SHP77 treated with DMSO at 0.1 percent for 48 hours (cell line): Measurements from ENCODE around the gene ELFN1.

Experiments used
- DNase-seq: peaks from one replicate; lab custom pipeline; 2025; lab: John Stamatoyannopoulos, UW

Gene ELFN1

GRCh38 chr7:1675673-1676549 lies 5.8 kb downstream of the ELFN1 start:
- no peak for DNase-seq

DNA sequence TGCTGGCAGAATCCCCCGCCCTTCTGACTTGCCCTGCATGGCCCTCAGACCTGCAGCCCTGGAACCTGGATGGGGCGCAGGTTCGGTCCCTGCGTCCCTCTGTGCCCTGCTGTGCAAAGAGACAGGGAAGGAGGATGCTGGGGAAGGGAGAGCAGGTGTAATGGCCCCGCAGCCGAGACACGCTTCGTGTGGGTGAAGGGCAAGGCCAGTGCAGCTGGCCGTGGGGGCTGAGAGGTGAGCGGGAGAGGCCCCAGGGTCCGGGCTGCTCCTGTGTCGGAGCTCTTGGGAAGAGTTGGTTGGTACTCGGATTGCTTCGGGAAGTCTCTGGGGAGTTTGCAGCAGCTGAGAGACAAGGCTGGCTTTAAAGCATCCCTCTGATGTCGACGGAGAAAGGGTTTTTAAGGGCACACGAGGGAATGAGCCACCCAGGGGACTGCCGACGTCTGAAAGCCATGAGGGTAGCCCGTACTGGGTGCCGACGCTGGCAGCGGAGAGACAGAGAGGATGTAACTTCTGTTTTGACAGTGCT lies 6.5 kb downstream of the ELFN1 start:
- no peak for DNase-seq

- DNase-seq = no peak
These were observed 7.4 kb downstream of the ELFN1 start for GRCh38 chr7:1677206-1678080.

DNA sequence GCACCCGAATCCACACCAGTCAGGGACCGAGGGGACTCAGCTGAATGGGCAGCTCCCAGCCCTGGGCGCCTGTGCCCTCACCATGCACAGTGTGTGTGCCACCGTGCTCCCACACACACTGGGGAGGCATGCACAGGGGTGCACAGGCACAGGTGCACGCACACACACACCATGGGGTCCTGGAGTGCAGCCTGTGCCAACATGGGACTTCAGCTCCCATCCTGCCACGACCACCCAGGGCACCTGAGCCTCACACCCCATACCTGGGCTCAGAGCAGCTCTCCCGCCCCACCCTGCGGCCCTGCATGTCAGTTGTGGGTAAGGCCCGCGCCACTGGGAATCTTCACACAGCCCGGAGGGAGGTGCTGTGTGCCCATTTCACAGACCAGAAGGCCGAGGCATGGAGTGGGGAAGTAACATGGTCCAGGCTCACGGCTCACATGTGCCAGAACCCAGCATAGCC lies 8.0 kb downstream of the ELFN1 start:
- DNase-seq = no peak

DNA sequence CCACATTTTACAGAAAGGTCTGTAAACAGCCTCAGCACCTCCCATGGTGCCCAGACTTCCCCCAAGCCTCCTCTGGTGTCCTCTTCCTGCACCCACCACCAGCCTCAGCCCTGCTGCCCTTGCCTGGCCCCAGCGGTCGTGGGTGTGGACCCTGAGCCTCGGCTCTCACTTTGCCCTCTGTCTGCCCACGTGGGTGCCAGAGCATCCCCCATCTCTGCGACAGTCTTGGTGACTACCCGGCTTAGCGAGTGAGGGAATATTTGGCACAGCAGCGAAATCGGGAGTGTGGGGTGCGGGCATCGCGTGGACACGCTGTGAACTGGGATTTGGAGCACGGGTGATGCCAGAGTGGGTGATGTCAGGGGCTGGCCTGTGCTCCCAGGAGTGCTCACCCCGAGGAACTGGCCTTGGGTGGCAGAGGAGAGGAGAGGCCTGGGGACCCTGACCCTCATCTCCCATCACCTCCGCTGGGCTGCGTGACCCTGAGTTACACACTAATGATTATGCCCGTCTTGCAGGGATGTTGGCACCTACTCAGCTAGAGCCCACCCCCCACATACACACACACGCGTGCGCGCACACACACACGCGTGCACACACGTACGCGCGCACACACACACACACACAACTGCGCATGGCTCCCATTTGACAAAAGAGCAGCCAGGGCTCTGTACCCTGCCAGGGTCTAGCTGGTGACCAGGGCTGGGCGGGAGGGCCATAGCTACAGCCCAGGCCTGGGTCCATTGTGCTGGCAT lies 8.7 kb downstream of the ELFN1 start:
- DNase-seq = no peak

GRCh38 chr7:1679326-1679965 lies 9.4 kb downstream of the ELFN1 start:
- DNase-seq = no peak

GRCh38 chr7:1679966-1680730 lies 10.1 kb downstream of the ELFN1 start:
- DNase-seq = no peak

- no peak for DNase-seq
These were observed 11.5 kb downstream of the ELFN1 start for GRCh38 chr7:1681581-1681980.

GRCh38 chr7:1685000-1685624 lies 15.0 kb downstream of the ELFN1 start:
- DNase-seq = no peak

- no peak for DNase-seq
These were observed 18.5 kb downstream of the ELFN1 start for GRCh38 chr7:1688542-1688941.

- DNase-seq = no peak
These were observed 19.2 kb downstream of the ELFN1 start for GRCh38 chr7:1689311-1689710.

DNA sequence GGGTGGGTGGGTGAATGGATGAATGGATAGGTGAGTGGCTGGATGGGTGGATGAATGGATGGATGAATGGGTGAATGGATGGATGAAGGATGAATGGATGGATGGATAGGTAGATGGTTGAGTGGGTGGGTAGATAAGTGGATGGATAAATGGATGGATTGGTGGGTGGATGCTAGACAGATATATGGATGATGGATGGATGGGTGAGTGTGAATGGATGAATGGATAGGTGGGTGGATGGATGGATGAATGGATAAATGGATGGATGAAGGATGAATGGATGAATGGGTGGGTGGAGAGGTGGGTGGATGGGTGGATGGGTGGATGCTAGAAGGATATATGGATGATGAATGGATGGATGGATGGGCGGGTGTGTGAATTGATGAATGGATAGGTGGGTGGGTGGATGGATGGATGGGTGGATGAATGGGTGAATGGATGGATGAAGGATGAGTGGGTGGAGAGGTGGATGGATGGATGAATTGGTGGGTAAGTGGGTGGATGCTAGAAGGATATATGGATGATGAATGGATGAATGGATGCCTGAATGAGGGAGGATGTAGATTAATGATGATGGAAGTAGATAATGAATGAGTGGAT lies 20.4 kb downstream of the ELFN1 start:
- no peak for DNase-seq

DNA sequence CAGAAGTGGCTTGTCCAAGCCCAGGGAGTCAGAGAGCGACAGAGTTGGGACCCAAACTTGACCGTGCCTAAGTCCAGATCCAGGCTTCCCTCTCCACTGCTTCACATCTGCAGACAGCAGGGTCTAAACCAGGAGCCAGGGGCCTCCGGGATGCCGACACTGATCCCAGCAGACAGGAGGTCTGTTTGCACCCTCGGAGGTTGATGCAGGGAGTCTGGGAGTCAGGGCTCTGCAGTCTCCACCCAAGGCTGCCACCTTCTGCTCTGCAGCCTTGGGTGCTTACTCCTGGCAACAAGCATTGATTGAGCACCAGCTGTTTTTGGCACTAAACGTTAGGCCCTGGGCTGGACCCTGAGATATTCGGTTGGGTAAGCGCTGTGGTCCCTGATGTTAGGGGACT lies 21.0 kb downstream of the ELFN1 start:
- DNase-seq = no peak

- DNase-seq = no peak
These were observed 21.8 kb downstream of the ELFN1 start for GRCh38 chr7:1691601-1692514.

GRCh38 chr7:1692515-1693418 lies 22.7 kb downstream of the ELFN1 start:
- no peak for DNase-seq

DNA sequence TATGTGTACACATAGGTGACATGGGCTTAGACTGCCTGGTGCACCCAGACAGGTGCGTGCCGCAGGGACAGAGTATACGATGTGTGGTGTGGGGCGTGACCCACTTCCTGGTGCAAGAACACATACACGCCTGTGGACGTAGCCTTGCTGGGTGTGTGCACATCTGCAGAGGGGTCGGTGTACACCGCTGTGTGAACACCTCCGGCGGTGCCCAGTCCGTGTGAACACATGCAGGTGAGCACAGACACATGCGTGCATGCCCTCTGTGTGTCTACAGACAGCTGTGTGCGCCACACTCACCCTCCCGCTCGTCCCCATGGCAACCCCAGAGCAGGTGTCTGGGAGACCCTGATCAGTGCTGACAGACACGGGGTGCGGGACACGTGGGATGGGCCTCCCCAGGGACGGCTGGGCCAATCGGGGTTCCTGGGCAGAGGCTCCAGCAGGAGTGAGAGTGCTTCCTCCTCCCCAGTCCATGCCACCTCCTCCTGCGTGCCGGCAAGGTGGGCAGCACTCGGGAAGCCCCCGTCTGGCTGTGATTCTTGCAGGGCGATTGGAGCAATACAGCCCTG lies 23.4 kb downstream of the ELFN1 start:
- DNase-seq = peak; percentile 52

- peak; percentile 59 for DNase-seq
These were observed 24.0 kb downstream of the ELFN1 start for GRCh38 chr7:1693991-1694524.
